HG03457 (cell line): ENCODE measurements around the gene DQX1.

ENCODE experiments used
- ATAC-seq: cut with Tn5 transposase; IDR thresholded peaks from one replicate; pipeline ENCODE4 v1.9.1; 2021; ENCODE audit warnings: moderate number of reproducible peaks; ENCODE audit not compliant: unreplicated experiment

DQX1 gene

GRCh38 chr2:74534411-74534810, 8.4 kb upstream of the DQX1 start:
- no peak for ATAC-seq

DNA sequence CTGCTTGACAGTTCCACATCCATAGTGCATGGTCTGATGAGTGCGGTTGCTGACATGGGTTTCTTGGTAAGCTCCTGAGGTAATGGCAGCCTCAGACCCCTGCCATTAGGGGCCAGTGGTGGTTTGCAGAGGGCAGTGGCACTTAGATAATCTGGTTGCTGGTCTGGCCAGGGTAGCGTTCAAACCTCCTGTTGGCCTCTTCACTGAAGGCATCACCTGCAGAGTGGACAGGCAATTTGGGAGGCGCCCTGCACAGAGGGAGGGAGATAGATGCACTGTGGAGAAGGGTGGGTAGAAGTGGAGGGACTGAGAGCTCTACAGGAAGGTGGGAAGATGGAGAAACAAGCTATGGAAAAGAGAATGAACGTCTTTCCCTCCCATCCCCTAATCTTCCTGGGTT, 7.4 kb upstream of the DQX1 start:
- ATAC-seq: no peak

GRCh38 chr2:74532222-74532621, 6.2 kb upstream of the DQX1 start:
- ATAC-seq: no peak

DNA sequence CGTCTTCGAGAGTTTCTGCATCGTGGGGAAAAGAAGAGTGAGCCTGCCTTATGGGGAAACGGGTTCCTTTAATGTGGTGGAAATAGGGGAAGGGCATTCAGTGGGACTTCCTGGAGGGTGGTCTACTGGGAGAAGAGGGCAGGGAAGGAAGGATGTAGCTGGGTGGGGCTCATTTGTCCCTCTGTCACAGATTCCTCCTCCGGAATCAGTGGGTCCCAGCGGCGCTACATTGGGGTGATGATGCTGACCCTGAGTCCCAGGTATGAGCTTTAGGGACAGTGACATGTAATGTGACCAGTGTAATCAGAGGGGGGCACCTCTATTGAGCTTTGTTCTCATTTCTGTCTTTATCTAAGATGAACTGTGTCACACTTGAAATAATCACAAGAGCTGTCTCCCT, 5.6 kb upstream of the DQX1 start:
- ATAC-seq: no peak

- ATAC-seq: no peak
Measured at GRCh38 chr2:74530239-74531187, 4.5 kb upstream of the DQX1 start.

GRCh38 chr2:74529357-74530238, 3.6 kb upstream of the DQX1 start, which contains the start of the genes AUP1 and HTRA2:
AUP1 (minus strand) TSS chr2:74529706; CDS start chr2:74529629, 77 bp downstream.
HTRA2 (plus strand) TSS chr2:74529933; CDS start chr2:74530007, 74 bp downstream.
- ATAC-seq: peak; percentile 76

GRCh38 chr2:74528600-74529356, 2.7 kb upstream of the DQX1 start:
- ATAC-seq: peak; percentile 2

DNA sequence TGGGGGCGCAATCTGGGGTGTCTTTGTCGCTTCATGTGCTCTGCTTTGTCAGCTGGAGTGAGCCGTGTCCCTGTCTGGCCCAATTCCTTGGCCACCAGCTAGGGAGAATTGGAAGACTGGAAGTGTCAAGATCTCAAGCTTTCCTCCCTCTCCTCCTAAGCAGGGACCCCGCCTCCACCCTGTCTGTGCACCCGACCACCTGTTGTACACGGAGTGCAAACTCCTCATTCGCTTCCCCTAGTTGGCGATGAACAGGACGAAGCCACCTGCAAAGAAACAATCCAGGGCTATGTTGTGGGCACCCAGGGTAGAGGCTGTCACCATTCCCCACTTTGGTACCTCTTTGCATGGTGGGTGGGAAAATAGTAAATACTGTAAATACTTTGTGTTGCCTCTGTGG, 1.7 kb upstream of the DQX1 start:
- ATAC-seq: no peak

- no peak for ATAC-seq
Measured at GRCh38 chr2:74526649-74527230, 709 bp upstream of the DQX1 start.

DNA sequence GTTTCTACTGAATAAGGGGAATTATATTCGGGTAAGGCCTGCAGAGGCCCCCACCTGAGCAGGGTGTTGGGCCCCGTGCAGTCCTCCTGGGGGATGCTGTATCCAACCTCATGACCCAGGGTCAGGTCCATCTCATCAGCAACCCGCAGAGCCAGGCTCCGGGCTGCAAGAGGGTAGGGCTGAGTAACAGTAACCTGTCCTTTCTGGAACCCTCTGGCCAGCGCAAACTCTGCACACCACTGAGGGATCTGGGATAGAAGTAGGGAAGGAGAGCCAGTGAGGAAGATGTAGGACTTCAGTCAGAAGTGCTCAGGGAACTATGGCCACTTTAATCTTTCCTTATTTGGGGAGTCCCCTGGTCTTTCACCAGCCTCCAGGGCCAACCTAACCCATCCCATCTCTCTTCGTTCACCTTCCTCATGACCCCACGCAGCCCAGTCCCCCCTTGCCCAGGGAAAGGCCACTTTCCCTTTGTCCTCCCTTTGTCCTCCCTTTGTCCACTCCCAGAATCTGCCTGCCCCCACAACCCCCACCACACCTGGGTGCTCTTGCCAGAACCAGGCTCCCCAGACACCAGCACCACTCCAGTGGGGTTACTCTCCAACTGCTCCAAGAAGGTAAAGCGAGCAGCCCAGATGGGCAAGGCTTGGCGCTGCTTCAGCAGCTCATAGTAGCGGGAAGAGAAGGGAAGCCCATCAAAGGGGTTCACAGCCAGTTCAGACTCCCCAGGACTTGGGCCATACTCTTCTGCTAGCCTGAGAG, 895 bp downstream of the DQX1 start:
- ATAC-seq: no peak

DNA sequence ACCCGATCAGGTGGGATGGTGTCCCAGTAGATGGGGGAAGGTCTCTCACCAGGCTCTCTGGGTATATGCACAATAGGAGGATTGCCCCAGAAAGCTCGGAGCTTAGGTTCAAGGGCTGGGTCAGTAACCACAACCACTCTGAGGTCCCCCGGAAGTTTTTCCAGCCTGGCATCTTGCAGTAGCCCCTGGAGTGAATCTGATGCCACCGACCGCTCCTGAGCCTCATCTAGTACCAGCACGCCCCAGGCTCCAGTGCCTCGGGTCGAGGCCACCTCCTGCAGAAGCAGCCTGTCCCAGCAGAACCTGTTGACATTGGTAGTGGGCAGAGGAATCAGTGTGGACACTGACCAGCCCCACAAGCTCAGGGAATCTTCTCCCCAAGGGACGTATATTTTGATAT, 2.0 kb downstream of the DQX1 start:
- no peak for ATAC-seq

- no peak for ATAC-seq
Measured at GRCh38 chr2:74522516-74522915, 3.5 kb downstream of the DQX1 start.

DNA sequence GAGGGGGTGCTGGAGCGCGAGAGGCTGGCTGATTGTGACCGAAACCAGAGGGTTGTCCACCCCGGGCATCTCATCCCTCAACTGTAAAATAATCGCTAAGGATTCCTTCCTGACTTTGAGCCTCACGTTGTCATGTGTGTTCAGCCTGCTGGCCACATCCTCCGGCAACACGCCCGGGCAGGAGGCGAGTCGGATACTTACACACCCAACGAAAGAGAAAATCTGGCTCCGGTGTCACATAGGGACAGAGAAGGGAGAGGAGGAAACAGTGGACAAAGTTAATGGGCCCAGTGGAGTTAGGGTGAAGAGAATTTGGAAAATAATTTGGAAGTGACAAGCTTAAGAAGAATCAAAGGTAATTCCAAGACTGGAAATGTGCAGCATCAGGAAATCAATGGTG, 9.4 kb downstream of the DQX1 start:
- no peak for ATAC-seq

DNA sequence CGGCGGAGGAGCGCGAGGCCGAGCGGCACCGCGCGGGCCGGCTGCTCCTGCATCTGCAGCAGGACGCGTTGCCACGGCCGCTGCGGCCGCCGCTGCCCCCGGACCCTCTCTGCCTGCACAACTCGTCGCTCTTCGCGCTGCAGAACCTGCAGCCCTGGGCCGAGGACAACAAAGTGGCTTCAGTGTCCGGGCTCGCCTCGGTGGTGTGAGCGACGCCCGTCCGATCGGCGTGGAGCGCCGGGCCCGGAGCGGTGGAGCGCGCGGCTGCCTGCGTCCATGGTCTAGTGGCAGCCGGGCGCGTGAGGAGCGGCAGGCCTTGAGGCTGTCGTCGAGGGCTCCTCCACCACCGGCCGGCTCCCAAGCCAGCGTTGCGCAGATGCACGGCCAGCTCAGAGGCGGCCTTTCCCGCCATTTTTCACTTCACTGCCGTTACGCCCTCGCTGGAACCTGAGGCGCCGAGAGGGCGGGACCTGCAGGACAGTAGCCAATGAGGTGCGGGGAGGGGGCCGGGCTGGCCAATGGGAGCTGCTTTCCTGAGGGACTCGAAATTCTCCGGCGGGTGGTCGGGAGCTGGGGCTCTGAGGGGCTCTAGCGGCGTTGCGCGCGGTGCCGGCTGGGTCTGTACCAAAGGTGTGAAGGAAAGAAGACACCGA, 9.9 kb downstream of the DQX1 start:
- no peak for ATAC-seq

DNA sequence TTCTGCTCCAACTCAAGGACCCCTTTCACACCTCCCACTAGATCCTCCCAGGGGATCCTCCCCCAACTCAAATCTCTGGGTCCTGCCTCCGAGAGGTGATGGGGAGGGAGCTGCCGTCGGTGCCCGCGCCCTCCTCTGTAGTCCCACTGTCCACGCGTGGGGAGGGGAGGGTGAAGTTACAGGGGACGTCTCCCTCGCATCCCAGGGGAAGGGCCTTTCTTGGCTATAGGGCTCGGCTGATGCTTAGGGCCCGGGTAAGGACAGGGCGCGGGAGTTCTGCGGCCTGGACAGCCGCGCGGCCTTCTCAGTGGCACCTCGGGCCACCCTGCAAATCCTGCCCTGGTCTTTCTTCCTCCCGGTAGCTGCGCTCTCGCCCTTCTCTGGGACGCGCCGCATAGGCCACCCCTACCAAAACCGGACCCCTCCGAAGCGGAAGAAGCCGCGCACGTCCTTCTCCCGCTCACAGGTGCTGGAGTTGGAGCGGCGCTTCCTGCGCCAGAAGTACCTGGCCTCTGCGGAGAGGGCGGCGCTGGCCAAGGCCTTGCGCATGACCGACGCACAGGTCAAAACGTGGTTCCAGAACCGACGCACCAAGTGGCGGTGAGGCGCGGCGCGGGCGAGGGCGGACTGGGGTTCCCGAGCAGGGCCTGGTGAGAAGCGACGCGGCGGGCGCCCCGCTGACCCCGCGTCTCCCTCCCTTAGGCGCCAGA, 10.6 kb downstream of the DQX1 start:
- ATAC-seq: no peak

GRCh38 chr2:74514368-74515270, 11.4 kb downstream of the DQX1 start, which contains the start of gene TLX2:
TLX2 (plus strand) TSS chr2:74514450; CDS start chr2:74514807, 357 bp downstream.
- ATAC-seq: no peak

DNA sequence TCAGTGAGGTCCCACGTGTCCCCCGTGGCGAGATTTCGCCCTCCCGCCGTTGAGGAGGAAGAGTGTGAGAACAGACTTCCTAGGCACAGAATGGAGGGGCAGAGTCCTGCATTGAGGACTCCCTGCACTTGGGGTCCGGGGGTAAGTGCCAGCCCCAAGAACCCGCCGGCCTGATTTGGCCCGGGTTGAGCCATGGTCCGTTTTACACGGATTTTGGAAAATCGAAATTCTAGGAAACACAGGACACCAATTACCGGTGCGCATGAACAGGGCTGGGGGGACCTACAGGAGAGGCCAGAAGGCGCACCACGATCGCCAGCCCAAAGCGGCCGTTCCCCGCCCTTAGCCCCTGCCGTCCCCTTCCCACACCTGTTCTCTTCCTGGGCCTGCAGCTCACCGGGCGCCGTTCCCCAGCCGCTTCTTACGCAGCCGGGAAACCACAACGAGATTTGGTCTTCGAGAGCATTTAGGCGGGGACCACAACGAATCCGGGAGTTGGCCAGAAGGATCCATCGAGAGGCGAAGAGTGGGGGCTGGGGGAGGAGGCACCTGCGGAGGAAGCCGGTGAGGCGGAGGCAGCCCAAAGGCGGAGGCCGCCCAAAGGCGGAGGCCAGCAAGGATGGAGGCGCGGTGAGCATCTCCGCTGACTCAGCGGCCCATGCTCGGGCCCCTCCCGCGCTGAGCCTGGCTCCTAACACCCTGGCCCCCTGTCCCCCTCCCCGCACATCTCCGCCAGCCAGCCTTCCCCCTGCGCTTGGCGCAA, 12.2 kb downstream of the DQX1 start:
- ATAC-seq: no peak
